GM19328 (cell line): ENCODE data around the gene SH3BP1.
A peak's percentile ranks its signal among the peaks of the same experiment; 100 is the strongest.
"Not testable (repeated sequence)": the region's sequence is repeated elsewhere in the genome, so short reads cannot be mapped to it uniquely, and the experiment has no call there.

Source experiments
- ATAC-seq: cut with Tn5 transposase; IDR thresholded peaks from one replicate; pipeline ENCODE4 v1.9.1; 2021; ENCODE audit warnings: mild to moderate bottlenecking, moderate library complexity; ENCODE audit not compliant: unreplicated experiment

Gene SH3BP1

DNA sequence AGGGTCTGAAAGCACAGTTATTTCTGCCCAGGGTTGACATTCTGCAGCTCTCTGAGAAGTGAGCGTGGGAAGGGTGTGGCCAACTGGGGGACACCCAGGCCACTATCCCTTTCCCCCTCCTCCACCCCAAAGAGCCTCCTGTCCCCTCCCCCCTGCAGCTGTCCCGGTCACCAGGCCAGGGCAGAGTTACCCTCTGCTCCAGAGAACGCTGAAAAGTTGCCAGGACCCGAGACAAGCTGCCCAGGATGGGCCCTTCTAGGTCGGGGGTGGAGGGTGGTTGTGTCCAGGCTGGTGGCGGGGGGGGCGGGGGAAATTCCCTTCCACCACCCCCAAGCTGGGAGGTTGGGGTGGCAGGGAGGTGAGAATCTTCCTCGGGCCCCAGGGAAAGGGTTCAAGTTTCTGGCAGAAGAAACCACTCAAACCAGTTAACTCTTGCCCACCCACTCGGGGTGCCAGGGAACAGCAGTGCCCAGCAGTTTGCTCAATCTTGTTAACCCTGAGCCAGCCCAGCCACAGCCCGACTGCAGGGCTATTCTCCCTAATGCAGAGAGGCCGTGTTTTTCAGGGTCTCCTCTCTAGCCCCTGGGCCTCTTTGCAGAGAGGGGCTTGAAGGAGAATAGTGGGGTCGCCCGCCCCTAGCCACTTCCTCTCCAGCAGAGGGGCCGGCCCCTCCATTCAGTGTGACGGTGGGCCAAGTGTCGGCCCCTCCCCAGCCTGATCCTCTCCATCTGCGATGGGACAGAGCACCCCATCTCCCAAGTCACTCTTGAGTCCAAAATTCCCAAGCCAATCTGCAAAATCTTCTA, 36.7 kb downstream of the SH3BP1 start:
- ATAC-seq = no peak

DNA sequence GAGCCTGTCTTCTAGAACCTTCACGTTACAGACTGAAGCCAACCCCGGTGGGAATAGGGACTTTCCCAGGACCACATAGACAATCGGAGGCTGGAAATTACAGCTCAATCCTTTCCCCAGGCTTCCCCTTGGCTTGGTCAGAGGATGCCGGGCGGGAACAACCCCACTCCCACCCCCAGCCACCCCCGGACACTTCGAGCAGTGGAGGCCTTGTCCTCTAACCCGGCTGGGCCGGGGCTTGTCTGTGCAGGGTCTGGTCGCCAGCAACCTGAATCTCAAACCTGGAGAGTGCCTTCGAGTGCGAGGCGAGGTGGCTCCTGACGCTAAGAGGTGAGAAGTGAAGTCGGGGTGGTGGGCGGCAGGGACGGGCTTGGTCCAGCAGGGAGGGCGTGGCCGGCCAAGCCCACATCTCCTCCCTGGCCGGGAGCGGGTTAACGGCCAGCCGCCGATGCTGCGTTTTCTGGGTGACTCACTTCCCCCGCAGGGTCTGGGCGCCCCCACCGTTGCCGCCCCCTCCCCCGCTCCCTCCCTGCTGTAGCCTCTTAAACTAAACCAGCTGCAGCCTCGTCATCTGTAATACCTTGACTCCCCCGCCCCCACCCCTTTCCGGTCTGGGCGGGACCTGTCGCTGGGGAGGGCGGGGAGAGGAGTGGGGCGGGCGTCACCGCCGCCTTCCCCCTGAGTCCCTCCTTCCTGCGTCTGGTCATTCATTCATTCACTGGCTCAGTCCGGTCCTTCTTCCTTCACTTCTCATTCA, 37.4 kb downstream of the SH3BP1 start:
- ATAC-seq = peak; percentile 60

DNA sequence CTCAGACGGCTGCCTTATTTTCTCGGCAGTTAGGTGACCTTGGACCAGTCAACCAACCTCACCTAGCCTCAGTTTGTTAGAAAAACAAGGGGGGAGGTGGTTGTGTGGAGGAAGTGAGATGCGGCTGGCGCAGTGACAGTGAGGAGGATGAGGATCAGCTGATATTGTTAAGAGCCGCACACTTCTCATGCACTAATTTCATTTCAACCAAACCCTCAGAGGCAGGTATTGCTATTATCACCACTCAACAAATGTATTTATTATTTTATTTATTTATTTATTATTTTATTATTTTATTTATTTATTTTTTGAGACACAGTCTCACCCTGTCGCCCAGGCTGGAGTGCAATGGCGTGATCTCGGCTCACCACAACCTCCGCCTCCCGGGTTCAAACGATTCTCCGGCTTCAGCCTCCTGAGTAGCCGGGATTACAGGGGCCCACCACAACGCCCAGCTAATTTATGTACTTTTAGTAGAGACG, 38.1 kb downstream of the SH3BP1 start:
- peak; percentile 13 for ATAC-seq

- no peak for ATAC-seq
Observed at GRCh38 chr22:37678372-37678771, 38.9 kb downstream of the SH3BP1 start.

- no peak for ATAC-seq
Observed at GRCh38 chr22:37679670-37680069, 40.2 kb downstream of the SH3BP1 start.

- ATAC-seq = no peak
Observed at GRCh38 chr22:37680191-37680851, 40.9 kb downstream of the SH3BP1 start.

DNA sequence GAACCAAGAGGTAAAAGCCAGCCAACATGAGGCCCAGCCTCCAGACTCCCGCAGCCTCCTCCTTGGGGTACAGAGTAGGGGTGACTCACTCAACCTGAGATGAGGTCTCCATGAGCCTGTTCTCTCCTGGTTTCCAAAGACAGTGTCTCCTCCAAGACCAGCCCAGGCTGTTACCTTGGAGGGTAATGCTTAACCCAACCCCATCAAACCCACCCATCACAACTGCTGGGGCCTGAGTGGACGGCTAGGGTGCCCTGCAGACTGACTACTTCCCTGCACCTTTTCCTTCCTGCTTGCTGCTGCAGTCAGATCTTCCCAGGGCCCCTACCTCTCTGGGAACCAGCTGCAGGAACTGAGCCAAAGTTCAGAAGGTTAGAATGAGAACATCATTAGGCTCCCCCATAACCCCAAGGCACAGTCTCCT, 41.5 kb downstream of the SH3BP1 start:
- ATAC-seq = no peak

- no peak for ATAC-seq
Observed at GRCh38 chr22:37681556-37682049, 42.1 kb downstream of the SH3BP1 start.

- no peak for ATAC-seq
Observed at GRCh38 chr22:37684803-37685615, 45.5 kb downstream of the SH3BP1 start.

GRCh38 chr22:37686002-37686982, 46.8 kb downstream of the SH3BP1 start, which contains the start of gene NOL12:
NOL12 (plus strand) TSS chr22:37686343; CDS start chr22:37686393, 50 bp downstream.
- peak; percentile 73 for ATAC-seq

- no peak for ATAC-seq
Observed at GRCh38 chr22:37690407-37690806, 50.9 kb downstream of the SH3BP1 start.

DNA sequence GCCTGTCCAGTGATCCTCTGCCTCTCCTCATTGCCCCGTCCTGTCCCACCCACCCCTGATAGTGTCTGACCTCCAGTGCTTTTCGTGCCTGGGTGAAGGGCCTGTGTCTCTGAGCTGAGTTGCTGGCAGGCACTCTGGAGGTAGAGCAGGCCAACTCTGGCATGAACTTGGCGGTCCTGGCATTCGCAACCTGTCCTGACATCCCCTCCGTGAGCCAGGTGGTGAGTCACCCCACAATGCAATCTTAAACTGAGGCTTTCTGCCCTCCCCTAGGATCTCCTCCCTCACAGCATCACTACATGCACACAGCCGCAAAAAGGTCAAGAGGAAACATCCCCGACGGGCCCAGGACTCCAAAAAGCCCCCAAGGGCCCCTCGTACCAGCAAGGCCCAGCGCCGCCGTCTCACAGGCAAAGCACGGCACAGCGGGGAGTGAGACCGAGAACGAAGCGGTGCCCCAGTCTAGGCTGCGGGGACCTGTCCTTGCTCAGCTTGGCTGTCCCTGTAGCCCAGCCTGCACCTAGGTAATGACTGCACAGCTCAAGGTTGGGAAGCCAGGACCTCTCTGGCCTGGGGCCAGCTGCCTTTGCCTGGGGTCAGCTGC, 51.5 kb downstream of the SH3BP1 start:
- no peak for ATAC-seq

- no peak for ATAC-seq
Observed at GRCh38 chr22:37692627-37693285, 53.3 kb downstream of the SH3BP1 start.

GRCh38 chr22:37694131-37694530, 54.7 kb downstream of the SH3BP1 start:
- not testable (repeated sequence) for ATAC-seq

GRCh38 chr22:37696260-37696656, 56.8 kb downstream of the SH3BP1 start:
- ATAC-seq = not testable (repeated sequence)

GRCh38 chr22:37696657-37697537, 57.4 kb downstream of the SH3BP1 start, which contains the start of gene TRIOBP:
TRIOBP (plus strand) TSS chr22:37697048; CDS start chr22:37701366, 4,318 bp downstream.
- ATAC-seq = peak; percentile 53

GRCh38 chr22:37697538-37697835, 58.0 kb downstream of the SH3BP1 start:
- no peak for ATAC-seq
